Liver (tissue), 2 donors: Measurements from ENCODE around the gene DNA2.

Experiments
- FOXA1 ChIP-seq: IDR thresholded peaks from 2 replicates; pipeline ENCODE4 v1.6.1; 2016; ENCODE audit warnings: antibody characterized with exemption
- GABPA ChIP-seq, 2 donors: IDR thresholded peaks in 1 of 2; conservative IDR thresholded peaks in 1 of 2; 2 replicates each; pipeline ENCODE4 v1.6.1; 2016; ENCODE audit warnings: antibody characterized with exemption in 2 of 2, mild to moderate bottlenecking in 1 of 2, moderate library complexity in 1 of 2
- donor health status: healthy.

DNA sequence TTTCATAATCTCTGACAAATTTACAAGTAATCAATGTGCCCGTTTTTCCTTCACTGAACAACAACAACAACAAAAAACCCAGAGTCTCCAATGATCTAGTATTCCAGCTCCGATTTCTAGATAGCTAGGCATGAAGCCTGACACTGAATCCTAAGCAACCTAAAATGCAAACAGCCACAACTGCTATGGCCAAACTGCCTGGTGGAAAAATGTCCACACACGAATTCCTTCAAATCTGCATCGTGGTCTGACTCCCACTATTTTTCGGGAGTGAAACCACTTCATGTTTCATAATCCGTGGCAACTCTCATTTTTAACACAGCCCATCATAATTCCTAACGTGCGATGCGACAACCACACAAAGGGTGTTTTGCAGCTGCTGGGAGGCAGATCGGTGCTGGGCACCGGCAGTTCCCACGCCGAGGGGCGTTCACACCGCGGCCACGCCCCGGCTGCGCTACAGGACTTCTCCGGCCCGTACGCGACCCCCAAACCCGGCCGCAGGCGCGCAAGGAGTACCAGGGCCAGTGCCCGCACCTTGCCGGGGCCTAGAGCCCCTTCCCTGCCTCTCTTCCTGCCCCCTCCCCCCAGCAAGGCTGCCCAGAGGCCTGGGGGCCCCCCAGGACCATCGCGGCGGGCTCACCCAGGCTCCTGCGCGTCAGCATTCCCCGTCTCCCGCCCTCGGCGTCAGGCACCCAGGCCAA, 65.5 kb downstream of the DNA2 start:
- TF ChIP-seq GABPA (IDR thresholded peaks at IDR 0.05 in 1 of 2, conservative IDR thresholded peaks at IDR 0.05 in 1 of 2): no peak
- TF ChIP-seq FOXA1: no peak
